HepG2 (cell line): ENCODE measurements around the gene NLGN2. TPM values are rescaled to one million over a fixed set of nuclear protein-coding genes. Genes with fewer than 3 reads are reported as not detected.

ENCODE experiments used
- AGO1 ChIP-seq: fragments of 200-400 bp; formaldehyde crosslinking; IDR thresholded peaks from 2 replicates; pipeline ENCODE4 v1.6.1; 2017; ENCODE audit warnings: mild to moderate bottlenecking, low read depth, low read length, moderate library complexity; ENCODE audit not compliant: poor library complexity, severe bottlenecking
- ASH2L ChIP-seq: fragments of 300-600, 200-600 bp; sonication (generic); IDR thresholded peaks from 2 replicates; pipeline ENCODE4 v1.7.0; 2017; ENCODE audit warnings: low read depth, mild to moderate bottlenecking, moderate library complexity, mixed read lengths, low read length; ENCODE audit not compliant: insufficient read length
- ATF5 ChIP-seq: sonication (generic); formaldehyde crosslinking; IDR thresholded peaks from 2 replicates; pipeline ENCODE4 v1.4.0; 2020; ENCODE audit warnings: mild to moderate bottlenecking, low read depth, missing genetic modification reagents
- CSRNP2 ChIP-seq: sonication (generic); formaldehyde crosslinking; conservative IDR thresholded peaks from 2 replicates; pipeline ENCODE4 v1.8.0; 2022; ENCODE audit warnings: low read depth, missing genetic modification reagents
- DPF2 ChIP-seq: sonication (generic); formaldehyde crosslinking; IDR thresholded peaks from 2 replicates; pipeline ENCODE4 v1.4.0; 2020; ENCODE audit warnings: mild to moderate bottlenecking, low read depth, missing genetic modification reagents, borderline replicate concordance
- KDM6A ChIP-seq: IDR thresholded peaks from 2 replicates; pipeline ENCODE4 v1.6.1; 2016; ENCODE audit warnings: low read depth
- MEIS1 ChIP-seq: sonication (generic); formaldehyde crosslinking; IDR thresholded peaks from 2 replicates; pipeline ENCODE4 v1.9.0; 2021; ENCODE audit warnings: mild to moderate bottlenecking, missing genetic modification reagents, moderate library complexity, borderline replicate concordance
- RXRB ChIP-seq: IDR thresholded peaks from 2 replicates; pipeline ENCODE4 v1.6.1; 2016; ENCODE audit warnings: borderline replicate concordance, missing genetic modification reagents, missing compliant biosample characterization
- SPEN ChIP-seq: sonication (generic); formaldehyde crosslinking; IDR thresholded peaks from 2 replicates; pipeline ENCODE4 v1.5.1; 2020; ENCODE audit warnings: low read depth, mild to moderate bottlenecking, missing genetic modification reagents
- STAT6 ChIP-seq: sonication (generic); formaldehyde crosslinking; IDR thresholded peaks from 2 replicates; pipeline ENCODE4 v1.4.0; 2020; ENCODE audit warnings: missing genetic modification reagents, mild to moderate bottlenecking, borderline replicate concordance
- THAP11 ChIP-seq: IDR thresholded peaks from 2 replicates; pipeline ENCODE4 v1.6.1; 2016; ENCODE audit warnings: missing biosample characterization, missing genetic modification reagents
- YY1 ChIP-seq: IDR thresholded peaks from 2 replicates; pipeline ENCODE4 v1.6.1; 2011; ENCODE audit warnings: low read length, low read depth, moderate library complexity, mild to moderate bottlenecking; ENCODE audit not compliant: insufficient read depth, insufficient replicate concordance
- ZKSCAN8 ChIP-seq: IDR thresholded peaks from 2 replicates; pipeline ENCODE4 v1.6.1; 2016; ENCODE audit warnings: borderline replicate concordance, missing genetic modification reagents, missing compliant biosample characterization
- ZNF460 ChIP-seq: sonication (generic); formaldehyde crosslinking; IDR thresholded peaks from 2 replicates; pipeline ENCODE4 v1.5.1; 2020; ENCODE audit warnings: missing genetic modification reagents, mild to moderate bottlenecking, borderline replicate concordance
- ZNF550 ChIP-seq: sonication (generic); formaldehyde crosslinking; IDR thresholded peaks from 2 replicates; pipeline ENCODE4 v1.4.0; 2020; ENCODE audit warnings: mild to moderate bottlenecking, missing genetic modification reagents, borderline replicate concordance
- ZNF557 ChIP-seq: sonication (generic); formaldehyde crosslinking; IDR thresholded peaks from 2 replicates; pipeline ENCODE4 v1.4.0; 2020; ENCODE audit warnings: missing genetic modification reagents
- ZNF562 ChIP-seq: sonication (generic); formaldehyde crosslinking; IDR thresholded peaks from 2 replicates; pipeline ENCODE4 v1.8.0; 2022; ENCODE audit warnings: missing genetic modification reagents, borderline replicate concordance
- ZNF564 ChIP-seq: sonication (generic); formaldehyde crosslinking; IDR thresholded peaks from 2 replicates; pipeline ENCODE4 v1.8.1; 2023; ENCODE audit warnings: mild to moderate bottlenecking, missing genetic modification reagents
- ZNF607 ChIP-seq: sonication (generic); formaldehyde crosslinking; IDR thresholded peaks from 2 replicates; pipeline ENCODE4 v1.5.1; 2020; ENCODE audit warnings: missing genetic modification reagents, mild to moderate bottlenecking, borderline replicate concordance
- ZNF691 ChIP-seq: sonication (generic); formaldehyde crosslinking; IDR thresholded peaks from 2 replicates; pipeline ENCODE4 v1.4.0; 2020; ENCODE audit warnings: missing genetic modification reagents, low read depth, mild to moderate bottlenecking, borderline replicate concordance
- ZNF7 ChIP-seq: IDR thresholded peaks from 2 replicates; pipeline ENCODE4 v1.6.1; 2016; ENCODE audit warnings: missing biosample characterization, missing genetic modification reagents
- ZNF850 ChIP-seq: sonication (generic); formaldehyde crosslinking; conservative IDR thresholded peaks from 2 replicates; pipeline ENCODE4 v1.9.0; 2021; ENCODE audit warnings: mild to moderate bottlenecking, missing genetic modification reagents
- polyA plus RNA-seq, 8 experiments: library from polyadenylated mRNA; depleted of rRNA in 3 of 8; stranded (reverse) in 7 of 8; unstranded in 1 of 8; fragments of >200 nt; fragmentation: Illumina TruSeq in 4 of 8; extraction: Trizol in 4 of 8; gene quantifications; 2 replicates each; pipeline versions ENCODE4 v1.2.1 to v1.2.3, GENCODE V29; 2011 to 2016; ENCODE audit warnings: low read depth in 4 of 8, missing spikeins in 1 of 8, mixed read lengths in 1 of 8; ENCODE audit not compliant: insufficient read depth in 1 of 8
- total RNA-seq, 5 experiments: library from RNA; depleted of rRNA; stranded (reverse); fragments of >200 nt; fragmentation: Illumina TruSeq; extraction: Trizol; gene quantifications; 2 replicates each; pipeline ENCODE4 v1.2.3, GENCODE V29; 2016; ENCODE audit warnings: low read depth in 1 of 5

NLGN2 gene
- total and polyA plus RNA-seq, 2 of the 13 experiments (the other 11 are each of a cell fraction or from before 2014, with no cell fraction given): 1.9 to 11.0 TPM

- TF ChIP-seq MEIS1 (CRISPR knock-in tag): no peak
- TF ChIP-seq ZNF557 (CRISPR knock-in tag): no peak
- peak; percentile 72 for TF ChIP-seq THAP11 (CRISPR knock-in tag)
- TF ChIP-seq ZNF7 (CRISPR knock-in tag): no peak
- TF ChIP-seq RXRB (CRISPR knock-in tag): no peak
- no peak for TF ChIP-seq ZNF550 (CRISPR knock-in tag)
- TF ChIP-seq KDM6A (CRISPR knock-in tag): no peak
- TF ChIP-seq ATF5 (CRISPR knock-in tag): no peak
- TF ChIP-seq ZKSCAN8: no peak
- no peak for TF ChIP-seq ZNF850 (CRISPR knock-in tag)
- no peak for TF ChIP-seq AGO1
- TF ChIP-seq ZNF691 (CRISPR knock-in tag): no peak
- TF ChIP-seq ZNF564 (CRISPR knock-in tag): 0 out of 2 replicates have a peak, but pooled peaks have one; percentile 72
- peak; percentile 70 for TF ChIP-seq YY1
- peak; percentile 51; the same call in 1 of the 2 replicates for TF ChIP-seq STAT6 (CRISPR knock-in tag)
- peak; percentile 48; the same call in 1 of the 2 replicates for TF ChIP-seq SPEN (CRISPR knock-in tag)
- no peak for TF ChIP-seq ASH2L
- no peak for TF ChIP-seq ZNF562
- TF ChIP-seq DPF2 (CRISPR knock-in tag): no peak
- no peak; the same call in 1 of the 2 replicates for TF ChIP-seq ZNF460 (CRISPR knock-in tag)
- no peak for TF ChIP-seq CSRNP2
- TF ChIP-seq ZNF607 (CRISPR knock-in tag): no peak; the same call in 1 of the 2 replicates
Measured at GRCh38 chr17:7394452-7395191, 13.0 kb upstream of the NLGN2 start, which contains the start of gene PLSCR3 (continued).
